ENCODE data around the gene GCSAML. TPM values are rescaled to one million over a fixed set of nuclear protein-coding genes. Genes with fewer than 3 reads are reported as not detected.
"Not testable (repeated sequence)": the region's sequence is repeated elsewhere in the genome, so short reads cannot be mapped to it uniquely, and the experiment has no call there.

Gene GCSAML
- not detected in 2 replicates for total RNA-seq (ENCODE audit: low replicate concordance)

DNA sequence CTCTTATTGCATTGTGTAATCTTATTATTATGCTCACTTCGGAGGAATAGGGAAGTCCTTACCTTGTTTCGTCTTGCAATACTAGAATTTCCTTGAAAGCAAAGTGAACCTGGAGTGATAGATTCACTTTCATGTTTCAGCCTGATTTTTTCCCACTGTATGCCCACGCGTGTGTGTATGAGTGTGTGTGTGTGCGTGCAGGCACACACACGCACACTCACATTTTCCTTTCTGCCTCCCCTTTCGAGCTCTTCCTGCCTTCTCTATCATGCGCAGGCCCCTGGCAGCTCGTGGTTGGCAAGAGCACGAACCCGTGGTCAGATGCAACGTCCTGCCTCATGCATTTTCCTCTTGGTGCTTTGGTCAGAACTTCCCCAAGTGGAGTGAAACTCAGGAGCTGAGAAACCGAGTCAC is at the start of gene GCSAML:
TSS of gene GCSAML (plus strand) at position 366 of the 414 bp plus-strand sequence. CDS start 58 bp downstream, outside the sequence.
- DNase-seq (ENCODE audit: low read depth): no peak
- TF ChIP-seq, protein P1, sequence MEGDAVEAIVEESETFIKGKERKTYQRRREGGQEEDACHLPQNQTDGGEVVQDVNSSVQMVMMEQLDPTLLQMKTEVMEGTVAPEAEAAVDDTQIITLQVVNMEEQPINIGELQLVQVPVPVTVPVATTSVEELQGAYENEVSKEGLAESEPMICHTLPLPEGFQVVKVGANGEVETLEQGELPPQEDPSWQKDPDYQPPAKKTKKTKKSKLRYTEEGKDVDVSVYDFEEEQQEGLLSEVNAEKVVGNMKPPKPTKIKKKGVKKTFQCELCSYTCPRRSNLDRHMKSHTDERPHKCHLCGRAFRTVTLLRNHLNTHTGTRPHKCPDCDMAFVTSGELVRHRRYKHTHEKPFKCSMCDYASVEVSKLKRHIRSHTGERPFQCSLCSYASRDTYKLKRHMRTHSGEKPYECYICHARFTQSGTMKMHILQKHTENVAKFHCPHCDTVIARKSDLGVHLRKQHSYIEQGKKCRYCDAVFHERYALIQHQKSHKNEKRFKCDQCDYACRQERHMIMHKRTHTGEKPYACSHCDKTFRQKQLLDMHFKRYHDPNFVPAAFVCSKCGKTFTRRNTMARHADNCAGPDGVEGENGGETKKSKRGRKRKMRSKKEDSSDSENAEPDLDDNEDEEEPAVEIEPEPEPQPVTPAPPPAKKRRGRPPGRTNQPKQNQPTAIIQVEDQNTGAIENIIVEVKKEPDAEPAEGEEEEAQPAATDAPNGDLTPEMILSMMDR (IDR thresholded peaks at IDR 0.05; ENCODE audit: insufficient read depth, low read length): no peak
- no peak within 1 kb of the TSS for H3K4me3 ChIP-seq (ENCODE audit: low read depth, low read length)

DNA sequence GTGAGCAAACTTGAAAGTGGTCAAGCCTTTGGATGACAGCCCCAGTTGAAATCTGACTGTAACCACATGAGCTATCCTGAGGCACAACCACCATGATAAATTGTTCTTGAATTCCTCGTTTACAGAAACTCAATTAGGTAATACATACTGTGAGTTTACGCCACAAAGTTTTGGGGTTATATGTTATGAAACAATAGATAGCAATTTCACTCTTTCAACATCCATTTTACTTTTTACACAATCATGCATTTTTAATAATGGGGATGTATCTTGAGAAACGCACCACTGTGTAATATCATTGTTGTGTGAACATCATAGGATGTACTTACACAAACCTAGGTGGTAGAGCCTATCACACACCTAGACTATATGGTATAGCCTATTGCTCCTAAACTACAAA is 48.1 kb upstream of the GCSAML start:
- TF ChIP-seq, protein P1 (IDR thresholded peaks at IDR 0.05; ENCODE audit: insufficient read depth, low read length): no peak
- H3K4me3 ChIP-seq (ENCODE audit: low read depth, low read length): no peak overlapping the region
- no peak for DNase-seq (ENCODE audit: low read depth)

DNA sequence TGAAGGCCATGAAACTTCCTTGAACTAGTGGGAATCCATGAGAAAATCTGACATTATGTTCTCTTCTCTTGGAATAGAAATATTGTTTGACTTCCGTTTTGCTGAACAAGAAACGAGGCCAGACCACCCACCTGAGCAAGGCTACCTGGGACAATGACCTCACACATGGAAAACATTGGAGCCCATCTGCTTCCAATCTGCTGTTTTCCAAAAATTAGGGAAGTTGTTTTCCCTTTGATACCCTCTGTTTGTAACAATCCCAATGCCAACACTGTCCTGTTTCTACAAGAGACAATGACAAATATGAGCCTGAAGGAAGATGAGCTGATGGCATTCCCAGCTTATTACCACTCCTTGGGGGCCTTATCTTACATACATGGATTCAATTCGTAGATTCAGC is 42.1 kb upstream of the GCSAML start:
- TF ChIP-seq, protein P1 (IDR thresholded peaks at IDR 0.05; ENCODE audit: insufficient read depth, low read length): no peak

DNA sequence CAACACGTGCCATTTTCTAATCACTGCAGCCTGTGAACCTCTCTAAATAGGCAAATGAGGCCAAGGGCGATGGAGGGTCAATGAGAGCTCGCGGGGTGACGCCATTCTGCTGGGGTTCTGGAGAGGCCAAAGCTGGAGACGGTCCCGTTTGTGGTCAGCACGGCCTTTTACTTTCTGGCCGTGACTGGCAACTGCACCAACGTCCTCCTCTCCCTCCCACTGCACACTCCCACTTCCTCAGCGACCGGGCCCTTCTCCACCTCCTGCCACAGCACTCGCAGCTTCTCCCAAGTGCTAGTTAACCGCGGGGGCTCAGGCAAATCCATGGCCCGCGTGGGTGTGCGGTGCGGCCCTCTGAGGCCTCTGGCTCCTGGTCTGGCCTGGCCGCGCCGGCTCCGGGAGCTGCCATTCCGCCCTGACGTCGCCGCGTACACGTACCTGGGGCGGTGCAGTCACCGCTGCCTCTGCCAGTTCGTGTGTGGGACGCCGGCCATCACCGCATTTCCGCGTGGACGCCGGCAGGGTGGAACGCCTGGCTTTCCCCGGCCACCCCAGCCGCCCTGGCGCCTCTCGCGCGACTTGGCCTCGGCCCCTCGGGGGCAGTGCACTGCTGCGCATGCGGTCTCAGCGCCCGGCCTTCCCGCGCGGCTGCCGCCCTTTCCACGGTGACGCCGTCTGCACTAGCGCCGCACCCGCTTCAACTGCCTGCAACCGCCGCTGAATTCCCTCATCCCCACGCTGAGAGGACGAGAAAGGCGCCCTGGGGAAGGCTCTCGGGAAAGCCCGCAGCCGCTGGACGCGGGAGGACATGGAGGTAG is 30.9 kb upstream of the GCSAML start:
- H3K4me3 ChIP-seq (ENCODE audit: low read depth, low read length): no peak overlapping the region
- DNase-seq (ENCODE audit: low read depth): no peak
- TF ChIP-seq, protein P1 (IDR thresholded peaks at IDR 0.05; ENCODE audit: insufficient read depth, low read length): no peak

More for the DNA sequence above, 42.1 kb upstream of the GCSAML start:
- DNase-seq (ENCODE audit: low read depth): no peak
- no peak overlapping the region for H3K4me3 ChIP-seq (ENCODE audit: low read depth, low read length)

DNA sequence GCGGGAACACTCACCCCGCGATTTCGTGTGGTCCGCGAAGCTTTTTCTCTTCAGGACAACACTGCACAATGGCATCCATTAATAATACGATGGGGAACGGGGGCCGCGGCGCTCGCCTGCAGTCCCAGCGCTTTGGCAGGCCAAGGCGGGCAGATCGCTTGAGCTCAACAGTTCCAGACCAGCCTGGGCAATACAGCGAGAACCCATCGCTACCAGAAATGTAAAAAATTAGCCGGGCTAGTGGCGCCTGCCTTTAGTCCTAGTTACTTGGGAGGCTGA is 30.4 kb upstream of the GCSAML start:
- TF ChIP-seq, protein P1 (IDR thresholded peaks at IDR 0.05; ENCODE audit: insufficient read depth, low read length): no peak
- DNase-seq (ENCODE audit: low read depth): no peak
- no peak overlapping the region for H3K4me3 ChIP-seq (ENCODE audit: low read depth, low read length)

DNA sequence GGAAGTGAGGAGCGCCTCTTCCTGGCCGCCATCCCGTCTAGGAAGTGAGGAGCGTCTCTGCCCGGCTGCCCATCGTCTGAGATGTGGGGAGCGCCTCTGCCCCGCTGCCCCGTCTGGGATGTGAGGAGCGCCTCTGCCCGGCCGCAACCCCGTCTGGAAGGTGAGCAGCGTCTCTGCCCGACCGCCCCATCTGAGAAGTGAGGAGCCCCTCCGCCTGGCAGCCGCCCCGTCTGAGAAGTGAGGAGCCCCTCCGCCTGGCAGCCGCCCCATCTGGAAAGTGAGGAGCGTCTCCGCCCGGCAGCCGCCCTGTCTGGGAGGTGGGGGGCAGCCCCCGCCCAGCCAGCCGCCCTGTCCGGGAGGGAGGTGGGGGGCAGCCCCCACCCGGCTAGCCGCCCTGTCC is 27.0 kb upstream of the GCSAML start:
- not testable (repeated sequence) for DNase-seq (ENCODE audit: low read depth); H3K4me3 ChIP-seq (ENCODE audit: low read depth, low read length)

DNA sequence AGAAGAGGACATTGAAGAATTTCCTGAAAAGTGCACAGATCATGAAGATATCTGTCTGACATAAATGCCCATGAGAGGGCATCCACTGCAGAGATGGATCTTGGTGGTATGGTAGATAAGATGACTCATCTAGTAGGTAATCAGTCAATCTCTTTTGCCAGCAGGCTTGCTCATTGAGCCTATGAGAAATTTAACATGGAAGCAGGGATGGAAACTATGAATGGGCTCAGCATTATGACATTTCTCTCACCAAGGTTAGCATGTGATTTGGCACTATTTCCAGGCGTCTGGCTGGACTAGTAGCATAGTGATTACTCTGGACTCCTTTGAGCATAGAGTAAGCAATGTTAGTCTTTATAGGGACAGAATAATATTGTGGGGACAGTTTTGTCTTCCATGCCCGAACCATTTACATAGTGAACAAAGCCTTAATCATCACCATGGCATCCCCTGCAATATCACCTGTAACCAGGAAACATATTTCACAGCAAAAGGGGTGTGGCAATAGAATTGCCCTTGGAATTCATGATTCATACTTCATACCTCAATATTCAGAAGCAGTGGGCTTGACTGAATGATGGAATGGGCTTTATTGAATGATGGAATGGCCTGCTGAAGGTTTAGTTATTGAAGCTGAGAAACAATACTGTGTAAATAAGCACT is 20.0 kb upstream of the GCSAML start:
- DNase-seq (ENCODE audit: low read depth): no peak
- H3K4me3 ChIP-seq (ENCODE audit: low read depth, low read length): no peak overlapping the region
- TF ChIP-seq, protein P1 (IDR thresholded peaks at IDR 0.05; ENCODE audit: insufficient read depth, low read length): no peak
